Naive thymus-derived CD4-positive, alpha-beta T cell (primary cell): ENCODE measurements around the gene SP140L. TPM values are rescaled to one million over a fixed set of nuclear protein-coding genes. Genes with fewer than 3 reads are reported as not detected.
A peak's percentile ranks its signal among the peaks of the same experiment; 100 is the strongest.
"Not testable (repeated sequence)": the region's sequence is repeated elsewhere in the genome, so short reads cannot be mapped to it uniquely, and the experiment has no call there.

Experiments used
- ATAC-seq: fragments of 150-1000 bp; cut with Tn5 transposase; 2 replicates; pipeline ENCODE4 v1.10.0; 2021; ENCODE audit warnings: mild to moderate bottlenecking, moderate library complexity
- CTCF ChIA-PET: fragments of 350-600 bp; sonication (Branson Sonifier 250); formaldehyde crosslinking; loops from one replicate; lab custom pipeline; 2021; ENCODE audit warnings: antibody characterized with exemption; lab: Charles Lee
- POLR2A ChIA-PET: fragments of 350-600 bp; sonication (Branson Sonifier 250); formaldehyde crosslinking; loops from one replicate; lab custom pipeline; 2021; ENCODE audit warnings: antibody characterized with exemption, inconsistent platforms; lab: Charles Lee
- DNase-seq, 9 donors: peaks; one replicate each; pipeline versions ENCODE4 v3.0.0 to v3.0.0-alpha.2; 2020 to 2022; ENCODE audit warnings: mixed read lengths in 1 of 9
- H3K27ac ChIP-seq: one replicate; pipeline ENCODE4 v1.7.0; 2013; ENCODE audit warnings: mild to moderate bottlenecking, low read depth, low read length, moderate library complexity
- H3K27me3 ChIP-seq, 2 donors: one replicate each; pipeline ENCODE4 v1.7.0; 2013; ENCODE audit warnings: low read length in 2 of 2, mild to moderate bottlenecking in 2 of 2, moderate library complexity in 2 of 2; ENCODE audit not compliant: control insufficient read depth in 2 of 2, insufficient read depth in 2 of 2
- H3K36me3 ChIP-seq, 3 experiments: 1 replicate in 2 of 3; 2 replicates in 1 of 3; pipeline ENCODE4 v1.7.0; 2013; ENCODE audit warnings: low read length in 3 of 3, mild to moderate bottlenecking in 3 of 3, moderate library complexity in 1 of 3; ENCODE audit not compliant: insufficient read depth in 3 of 3, control insufficient read depth in 2 of 3
- H3K4me1 ChIP-seq, 2 donors: one replicate each; pipeline ENCODE4 v1.7.0; 2013; ENCODE audit warnings: low read length in 2 of 2, mild to moderate bottlenecking in 2 of 2, moderate library complexity in 1 of 2; ENCODE audit not compliant: control insufficient read depth in 2 of 2, insufficient read depth in 2 of 2
- H3K4me3 ChIP-seq: 2 replicates; pipeline ENCODE4 v1.7.0; 2013; ENCODE audit warnings: mild to moderate bottlenecking, low read length
- H3K9me3 ChIP-seq, 3 experiments: 1 replicate in 2 of 3; 2 replicates in 1 of 3; pipeline ENCODE4 v1.7.0; 2013; ENCODE audit warnings: low read length in 3 of 3; ENCODE audit not compliant: control insufficient read depth in 2 of 3
- H3K27ac Mint-ChIP-seq, 9 donors: one replicate each; pipeline ENCODE4 v1.8.0; 2020 to 2022; ENCODE audit warnings: mixed read lengths in 9 of 9, mild to moderate bottlenecking in 8 of 9, moderate library complexity in 5 of 9, inconsistent platforms in 2 of 9
- H3K27me3 Mint-ChIP-seq, 5 donors: one replicate each; pipeline ENCODE4 v1.8.0; 2021 to 2022; ENCODE audit warnings: mixed read lengths in 5 of 5, mild to moderate bottlenecking in 1 of 5
- H3K36me3 Mint-ChIP-seq, 5 donors: one replicate each; pipeline ENCODE4 v1.8.0; 2020 to 2022; ENCODE audit warnings: mixed read lengths in 5 of 5, mild to moderate bottlenecking in 3 of 5, inconsistent platforms in 1 of 5
- H3K4me1 Mint-ChIP-seq, 7 donors: one replicate each; pipeline ENCODE4 v1.8.0; 2020 to 2022; ENCODE audit warnings: mixed read lengths in 7 of 7, mild to moderate bottlenecking in 3 of 7, inconsistent platforms in 1 of 7
- H3K4me3 Mint-ChIP-seq, 10 donors: one replicate each; pipeline ENCODE4 v1.8.0; 2020 to 2022; ENCODE audit warnings: mild to moderate bottlenecking in 10 of 10, mixed read lengths in 10 of 10, moderate library complexity in 6 of 10, inconsistent platforms in 2 of 10
- H3K9me3 Mint-ChIP-seq, 11 donors: one replicate each; pipeline ENCODE4 v1.8.0; 2020 to 2022; ENCODE audit warnings: mixed read lengths in 11 of 11, mild to moderate bottlenecking in 4 of 11, inconsistent platforms in 1 of 11, moderate library complexity in 1 of 11
- intact Hi-C, 2 donors: fragments of 100-400 bp; cut with micrococcal nuclease; formaldehyde crosslinking; loops; one replicate each; pipeline ENCODE4 v1.15.1; 2023
- polyA plus RNA-seq, 2 donors: library from polyadenylated mRNA; unstranded; fragments of 300-500 nt; fragmentation: Illumina TruSeq; gene quantifications; one replicate each; pipeline ENCODE4 v1.2.3, GENCODE V29; 2021
- total RNA-seq, 6 experiments: library from RNA in 5 of 6; stranded (reverse) in 5 of 6; gene quantifications; 1 replicate in 5 of 6; 2 replicates in 1 of 6; pipeline ENCODE4 v1.2.3 and lab custom pipeline; 2021 to 2026

SP140L gene
- total and polyA plus RNA-seq, 7 experiments from 2014 or later: 34.1 to 121 (median 85.7) TPM

- CTCF ChIA-PET: no interaction called here
- no peaks in the 10 kb centered on the region for H3K4me1 ChIP-seq
- H3K36me3 ChIP-seq: peaks cover 3 to 25% (median 19%) of the 10 kb centered on the region in 3 experiments
- no peaks in the 10 kb centered on the region for H3K27me3 Mint-ChIP-seq
- H3K4me3 ChIP-seq: no peak overlapping the region
- H3K27ac ChIP-seq: no peak overlapping the region
- peaks cover 0 to 12% (median 0%) of the 10 kb centered on the region in 7 donors for H3K4me1 Mint-ChIP-seq
- intact Hi-C loops: no loop called here
- ATAC-seq (no peak), DNase-seq (no peak)
- no peak overlapping the region for H3K4me3 Mint-ChIP-seq
- peaks cover 0 to 10% (median 6%) of the 10 kb centered on the region in 3 experiments for H3K9me3 ChIP-seq
- POLR2A ChIA-PET: no interaction called here
- H3K27ac Mint-ChIP-seq: peak overlapping the region in 1 of 9 donors; percentile 38
- H3K36me3 Mint-ChIP-seq: peaks cover 17 to 92% (median 79%) of the 10 kb centered on the region in 5 donors
- H3K9me3 Mint-ChIP-seq: peaks cover 6 to 64% (median 24%) of the 10 kb centered on the region in 11 donors
- no peaks in the 10 kb centered on the region for H3K27me3 ChIP-seq
These were observed 27.4 kb upstream of the SP140L start for GRCh38 chr2:230299618-230300017.

- H3K4me1 Mint-ChIP-seq: peaks cover 2 to 25% (median 11%) of the 10 kb centered on the region in 7 donors
- peaks cover 10 to 58% (median 41%) of the 10 kb centered on the region in 5 donors for H3K36me3 Mint-ChIP-seq
- no peak overlapping the region for H3K4me3 Mint-ChIP-seq
- no peak overlapping the region for H3K27ac ChIP-seq
- ChIA-PET POLR2A (no interaction called here), CTCF (no interaction called here)
- DNase-seq (no peak), ATAC-seq (no peak)
- H3K27me3 Mint-ChIP-seq: no peaks in the 10 kb centered on the region
- no peaks in the 10 kb centered on the region for H3K4me1 ChIP-seq
- intact Hi-C loops: no loop called here
- no peaks in the 10 kb centered on the region for H3K9me3 ChIP-seq
- no peaks in the 10 kb centered on the region for H3K27me3 ChIP-seq
- H3K27ac Mint-ChIP-seq: no peak overlapping the region
- H3K36me3 ChIP-seq: peaks cover 0 to 19% (median 0%) of the 10 kb centered on the region in 3 experiments
- H3K4me3 ChIP-seq: no peak overlapping the region
- H3K9me3 Mint-ChIP-seq: peaks cover 5 to 30% (median 18%) of the 10 kb centered on the region in 11 donors
These were observed 21.3 kb upstream of the SP140L start for GRCh38 chr2:230305416-230306275.

- H3K9me3 ChIP-seq: no peaks in the 10 kb centered on the region
- peaks cover 2 to 26% (median 12%) of the 10 kb centered on the region in 7 donors for H3K4me1 Mint-ChIP-seq
- no peaks in the 10 kb centered on the region for H3K4me1 ChIP-seq
- H3K27me3 Mint-ChIP-seq: no peaks in the 10 kb centered on the region
- peaks cover 0 to 26% (median 12%) of the 10 kb centered on the region in 11 donors for H3K9me3 Mint-ChIP-seq
- H3K27me3 ChIP-seq: no peaks in the 10 kb centered on the region
- peaks cover 10 to 52% (median 35%) of the 10 kb centered on the region in 5 donors for H3K36me3 Mint-ChIP-seq
- POLR2A ChIA-PET: interaction anchor here (1.7 kb wide), 1 partner anchor 21 kb away, joined by 5 read pairs; the partner anchor contains the start of gene SP140L
- DNase-seq (no peak), ATAC-seq (no peak)
- no peak overlapping the region for H3K27ac ChIP-seq
- intact Hi-C loops: no loop called here
- H3K27ac Mint-ChIP-seq: no peak overlapping the region
- no peak overlapping the region for H3K4me3 ChIP-seq
- peaks cover 0 to 19% (median 0%) of the 10 kb centered on the region in 3 experiments for H3K36me3 ChIP-seq
- CTCF ChIA-PET: no interaction called here
- H3K4me3 Mint-ChIP-seq: no peak overlapping the region
These were observed 20.5 kb upstream of the SP140L start for GRCh38 chr2:230306474-230306873.

- Histone ChIP-seq H3K27ac (no peak overlapping the region), H3K36me3 (peaks cover 0 to 20% (median 0%) of the 10 kb centered on the region in 3 experiments), H3K4me1 (no peaks in the 10 kb centered on the region), H3K9me3 (no peaks in the 10 kb centered on the region), H3K27me3 (no peaks in the 10 kb centered on the region), H3K4me3 (no peak overlapping the region)
- CTCF ChIA-PET: interaction anchor here (0.9 kb wide), 1 partner anchor 9 kb away, joined by 3 read pairs; no protein-coding TSS in a partner anchor
- intact Hi-C loops: no loop called here
- Mint-ChIP-seq H3K27me3 (no peaks in the 10 kb centered on the region), H3K9me3 (peaks cover 0 to 20% (median 12%) of the 10 kb centered on the region in 11 donors), H3K4me1 (peaks cover 2 to 22% (median 14%) of the 10 kb centered on the region in 7 donors), H3K27ac (no peak overlapping the region), H3K36me3 (peaks cover 10 to 52% (median 39%) of the 10 kb centered on the region in 5 donors), H3K4me3 (no peak overlapping the region)
- no peak for DNase-seq
- POLR2A ChIA-PET: interaction anchor here (1.7 kb wide), 1 partner anchor 20 kb away, joined by 5 read pairs; the partner anchor contains the start of gene SP140L
- ATAC-seq: no peak
These were observed 19.5 kb upstream of the SP140L start for GRCh38 chr2:230307485-230307884.

DNA sequence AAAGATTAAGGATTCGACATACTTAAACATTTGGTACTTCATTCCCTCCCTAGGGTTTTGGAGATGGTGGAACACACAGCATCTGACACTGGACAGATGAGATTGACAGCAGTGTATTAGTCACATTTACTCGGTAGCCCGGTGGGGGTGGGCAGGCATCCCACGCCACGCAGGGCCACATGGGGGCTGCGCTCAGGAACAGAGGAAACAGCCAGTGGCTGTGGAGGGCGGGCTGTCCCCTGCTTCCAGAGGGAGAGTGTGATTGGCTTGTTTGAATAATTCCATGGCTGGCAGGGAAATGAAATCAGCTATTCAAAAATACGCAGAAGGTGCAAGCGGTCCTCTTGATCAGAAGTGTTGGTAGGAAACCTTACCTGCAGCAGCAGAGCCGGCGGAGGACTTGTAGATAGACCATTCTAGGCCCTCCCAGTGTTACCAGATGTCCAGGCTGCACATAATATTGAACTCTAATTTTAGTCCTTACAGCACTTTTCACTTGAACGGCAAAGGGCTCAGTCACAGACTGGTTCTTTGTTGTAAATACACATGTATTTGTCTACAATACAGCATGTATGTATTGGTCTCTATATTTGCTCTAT is 18.5 kb upstream of the SP140L start:
- POLR2A ChIA-PET: no interaction called here
- intact Hi-C loops: no loop called here
- H3K36me3 Mint-ChIP-seq: peaks cover 16 to 51% (median 46%) of the 10 kb centered on the region in 5 donors

GRCh38 chr2:230310792-230311191 is 16.2 kb upstream of the SP140L start:
- H3K27ac ChIP-seq, H3K9me3 ChIP-seq, ATAC-seq, POLR2A ChIA-PET, H3K4me3 ChIP-seq, H3K4me3 Mint-ChIP-seq, H3K27ac Mint-ChIP-seq, intact Hi-C loops, H3K27me3 Mint-ChIP-seq, CTCF ChIA-PET, H3K27me3 ChIP-seq, H3K9me3 Mint-ChIP-seq, DNase-seq, H3K4me1 ChIP-seq: not testable (repeated sequence)
- H3K36me3 ChIP-seq: peaks cover 0 to 30% (median 5%) of the 10 kb centered on the region in 3 experiments
- Mint-ChIP-seq H3K36me3 (peaks cover 21 to 56% (median 36%) of the 10 kb centered on the region in 5 donors), H3K4me1 (peaks cover 7 to 43% (median 26%) of the 10 kb centered on the region in 7 donors)

More for the DNA sequence above, 18.5 kb upstream of the SP140L start:
- no peak for ATAC-seq
- H3K4me3 ChIP-seq: no peak overlapping the region
- H3K4me1 ChIP-seq: no peaks in the 10 kb centered on the region
- CTCF ChIA-PET: no interaction called here
- no peak for DNase-seq
- H3K36me3 ChIP-seq: peaks cover 0 to 29% (median 5%) of the 10 kb centered on the region in 3 experiments
- H3K27me3 ChIP-seq: no peaks in the 10 kb centered on the region
- no peaks in the 10 kb centered on the region for H3K27me3 Mint-ChIP-seq
- H3K27ac ChIP-seq: no peak overlapping the region
- H3K4me1 Mint-ChIP-seq: peaks cover 2 to 24% (median 17%) of the 10 kb centered on the region in 7 donors
- H3K4me3 Mint-ChIP-seq: no peak overlapping the region
- H3K9me3 ChIP-seq: no peaks in the 10 kb centered on the region
- peaks cover 0 to 11% (median 5%) of the 10 kb centered on the region in 11 donors for H3K9me3 Mint-ChIP-seq
- peak overlapping the region in 2 of 9 donors; percentile 18 to 70 for H3K27ac Mint-ChIP-seq
